HCT116 (cell line): ENCODE data around the gene SHTN1. TPM values are rescaled to one million over a fixed set of nuclear protein-coding genes. Genes with fewer than 3 reads are reported as not detected.

Source experiments
- ATAC-seq: fragments of 200-7000 bp; cut with Tn5 transposase; 2 replicates; pipeline ENCODE4 v1.9.1; 2020; ENCODE audit warnings: mild to moderate bottlenecking, moderate library complexity
- BruUV-seq: library from RNA; stranded (reverse); fragments of 400-500 nt; replicated peaks from 2 replicates; lab custom pipeline; 2021; lab: Mats Ljungman, UMichigan
- CTCF ChIA-PET: fragments of 300-600 bp; sonication (Branson Sonifier 250); formaldehyde crosslinking; loops from one replicate; lab custom pipeline; 2021; ENCODE audit warnings: antibody characterized with exemption; lab: Charles Lee
- POLR2A ChIA-PET: fragments of 300-600, 350-600 bp; sonication (Branson Sonifier 250); formaldehyde crosslinking; loops from one replicate; lab custom pipeline; 2021; ENCODE audit warnings: antibody characterized with exemption; lab: Charles Lee
- RAD21 ChIA-PET, 2 experiments: fragments of 300-600 bp; sonication (Branson Sonifier 250); formaldehyde crosslinking; loops; one replicate each; lab custom pipeline; 2023; ENCODE audit warnings: low total read pairs in 2 of 2; ENCODE audit not compliant: uncharacterized antibody in 2 of 2, unreplicated experiment in 2 of 2, low non-redundant PET in 1 of 2; lab: Charles Lee
- DNase-seq: peaks from one replicate; pipeline ENCODE4 v3.0.0-alpha.2; 2010; ENCODE audit warnings: low read depth, low spot score
- H2AFZ ChIP-seq: fragments of 200-600 bp; shearing (Covaris generic), sonication (generic); 2 replicates; pipeline ENCODE4 v1.6.1; 2017; ENCODE audit warnings: low read depth, mixed run types, mixed read lengths, antibody characterized with exemption, low read length; ENCODE audit not compliant: poor library complexity, severe bottlenecking
- H3K27ac ChIP-seq: 2 replicates; pipeline ENCODE4 v1.5.1; 2012; ENCODE audit warnings: low read depth, low read length
- H3K27me3 ChIP-seq: fragments of 200-600 bp; sonication (generic); 2 replicates; pipeline ENCODE4 v1.6.1; 2016; ENCODE audit warnings: mixed run types, low read length, mixed read lengths; ENCODE audit not compliant: insufficient read depth
- H3K36me3 ChIP-seq, 2 experiments: fragments of 200-500 bp in 1 of 2; fragments of 200-600 bp in 1 of 2; sonication (Bioruptor generic) in 1 of 2; sonication (generic) in 1 of 2; 2 replicates each; pipeline versions ENCODE4 v1.5.1 to v1.6.1; 2014 to 2016; ENCODE audit warnings: low read length in 2 of 2, inconsistent platforms in 1 of 2, mixed read lengths in 1 of 2, mixed run types in 1 of 2; ENCODE audit not compliant: insufficient read depth in 2 of 2, control insufficient read depth in 1 of 2
- H3K4me1 ChIP-seq, 2 experiments: fragments of 200-600 bp in 1 of 2; sonication (generic) in 1 of 2; 2 replicates each; pipeline versions ENCODE4 v1.5.1 to v1.6.1; 2012 to 2017; ENCODE audit warnings: low read length in 2 of 2, inconsistent platforms in 1 of 2, mild to moderate bottlenecking in 1 of 2, mixed read lengths in 1 of 2, mixed run types in 1 of 2, moderate library complexity in 1 of 2; ENCODE audit not compliant: insufficient read depth in 2 of 2, control insufficient read depth in 1 of 2
- H3K4me2 ChIP-seq: fragments of 200-600 bp; sonication (generic); 2 replicates; pipeline ENCODE4 v1.6.1; 2017; ENCODE audit warnings: mixed run types, low read length, mixed read lengths
- H3K4me3 ChIP-seq, 2 experiments: fragments of 200-600 bp in 1 of 2; sonication (generic) in 1 of 2; replicated peaks in 1 of 2; 2 replicates each; pipeline ENCODE4 v1.5.1; 2011 to 2016; ENCODE audit warnings: low read length in 2 of 2, control low read depth in 1 of 2, low read depth in 1 of 2, mild to moderate bottlenecking in 1 of 2, mixed read lengths in 1 of 2, mixed run types in 1 of 2
- H3K79me2 ChIP-seq: fragments of 200-600 bp; sonication (generic); 2 replicates; pipeline ENCODE4 v1.6.1; 2017; ENCODE audit warnings: mild to moderate bottlenecking, mixed run types, low read length, moderate library complexity, mixed read lengths; ENCODE audit not compliant: insufficient read depth
- H3K9ac ChIP-seq: fragments of 200-600 bp; sonication (generic); 2 replicates; pipeline ENCODE4 v1.6.1; 2016; ENCODE audit warnings: low read length, mixed read lengths
- H3K9me2 ChIP-seq: fragments of 200-600 bp; sonication (generic), shearing (Covaris generic); 2 replicates; pipeline ENCODE4 v1.6.1; 2017; ENCODE audit warnings: mixed run types, mild to moderate bottlenecking, moderate library complexity; ENCODE audit not compliant: insufficient read depth
- H3K9me3 ChIP-seq, 2 experiments: fragments of 200-500 bp in 1 of 2; fragments of 200-600 bp in 1 of 2; sonication (Bioruptor generic) in 1 of 2; sonication (generic) in 1 of 2; 2 replicates each; pipeline ENCODE4 v1.6.1; 2014 to 2017; ENCODE audit warnings: low read length in 2 of 2, mixed read lengths in 2 of 2, inconsistent platforms in 1 of 2, low read depth in 1 of 2, mild to moderate bottlenecking in 1 of 2, mixed run types in 1 of 2, moderate library complexity in 1 of 2; ENCODE audit not compliant: control insufficient read depth in 1 of 2, insufficient read depth in 1 of 2
- H4K20me1 ChIP-seq: fragments of 200-600 bp; sonication (generic), shearing (Covaris generic); 2 replicates; pipeline ENCODE4 v1.6.1; 2017; ENCODE audit warnings: mixed run types, mild to moderate bottlenecking, moderate library complexity; ENCODE audit not compliant: insufficient read depth
- CBX3 ChIP-seq: IDR thresholded peaks from 2 replicates; pipeline ENCODE4 v1.6.1; 2012; ENCODE audit warnings: low read depth
- CEBPB ChIP-seq: IDR thresholded peaks from 2 replicates; pipeline ENCODE4 v1.6.1; 2012; ENCODE audit warnings: low read depth
- EGR1 ChIP-seq: IDR thresholded peaks from 2 replicates; pipeline ENCODE4 v1.6.1; 2012; ENCODE audit warnings: low read depth
- ELF1 ChIP-seq: IDR thresholded peaks from 2 replicates; pipeline ENCODE4 v1.6.1; 2012; ENCODE audit warnings: low read depth, borderline replicate concordance
- EZH2 ChIP-seq: fragments of 200-600 bp; sonication (generic); IDR thresholded peaks from 2 replicates; pipeline ENCODE4 v1.6.1; 2017; ENCODE audit warnings: antibody characterized with exemption, mixed run types
- EZH2phosphoT487 ChIP-seq: fragments of 200-600 bp; IDR thresholded peaks from 2 replicates; pipeline ENCODE4 v1.6.1; 2018; ENCODE audit warnings: antibody characterized with exemption, borderline replicate concordance
- FOSL1 ChIP-seq: IDR thresholded peaks from 2 replicates; pipeline ENCODE4 v1.6.1; 2012; ENCODE audit warnings: low read depth
- JUND ChIP-seq: IDR thresholded peaks from 2 replicates; pipeline ENCODE4 v1.6.1; 2012
- MAX ChIP-seq: IDR thresholded peaks from 2 replicates; pipeline ENCODE4 v1.6.1; 2012
- POLR2AphosphoS5 ChIP-seq: IDR thresholded peaks from 2 replicates; pipeline ENCODE4 v1.6.1; 2011; ENCODE audit warnings: mild to moderate bottlenecking, low read depth, low read length, moderate library complexity
- SP1 ChIP-seq: IDR thresholded peaks from 2 replicates; pipeline ENCODE4 v1.6.1; 2012; ENCODE audit warnings: low read depth
- TCF7L2 ChIP-seq: IDR thresholded peaks from 2 replicates; pipeline ENCODE4 v1.7.0; 2011; ENCODE audit warnings: borderline replicate concordance, inconsistent platforms; ENCODE audit not compliant: insufficient read depth, insufficient read length; ENCODE audit errors: extremely low read depth
- YY1 ChIP-seq: IDR thresholded peaks from 2 replicates; pipeline ENCODE4 v1.6.1; 2011; ENCODE audit warnings: low read length, low read depth, moderate library complexity, mild to moderate bottlenecking; ENCODE audit not compliant: insufficient replicate concordance; ENCODE audit errors: extremely low read depth
- ZBTB33 ChIP-seq: IDR thresholded peaks from 2 replicates; pipeline ENCODE4 v1.6.1; 2011; ENCODE audit warnings: mild to moderate bottlenecking, low read length, moderate library complexity; ENCODE audit not compliant: insufficient replicate concordance; ENCODE audit errors: extremely low read depth
- ZFX ChIP-seq: fragments of 450-650 bp; IDR thresholded peaks from 2 replicates; pipeline ENCODE4 v1.6.1; 2017
- ZNF274 ChIP-seq: fragments of 200-500 bp; sonication (Bioruptor generic); IDR thresholded peaks from 2 replicates; pipeline ENCODE4 v1.6.1; 2014; ENCODE audit warnings: mild to moderate bottlenecking, low read depth, low read length, inconsistent platforms
- intact Hi-C: fragments of 100-400 bp; cut with micrococcal nuclease; formaldehyde crosslinking; loops from 2 replicates; pipeline ENCODE4 v1.10.0; 2022
- total RNA-seq: library from RNA; stranded (reverse); gene quantifications from one replicate; pipeline ENCODE4 v1.2.1, GENCODE V29; 2021; ENCODE audit not compliant: unreplicated experiment
- TF ChIP-seq, protein P1 (sequence below), 3 experiments: fragments of 200-600 bp in 1 of 3; sonication (generic) in 1 of 3; IDR thresholded peaks in 2 of 3; conservative IDR thresholded peaks in 1 of 3; 2 replicates each; pipeline ENCODE4 v1.5.1; 2012 to 2017; ENCODE audit warnings: low read depth in 2 of 3, low read length in 2 of 3, antibody characterized with exemption in 1 of 3, borderline replicate concordance in 1 of 3, control low read depth in 1 of 3, mild to moderate bottlenecking in 1 of 3, mixed read lengths in 1 of 3, mixed run types in 1 of 3, moderate library complexity in 1 of 3; ENCODE audit not compliant: insufficient read depth in 1 of 3

SHTN1 gene
- total RNA-seq, 1 experiment from 2014 or later = 64.0 TPM

GRCh38 chr10:116853287-116853686 lies 151.7 kb downstream of the SHTN1 start:
- Histone ChIP-seq H3K9me3 (peaks cover 0 to 7% of the 10 kb centered on the region in 2 experiments; a peak in 1 of 4 replicates), H3K36me3 (no peaks in the 10 kb centered on the region), H3K4me2 (no peak overlapping the region), H2AFZ (no peak overlapping the region), H3K27ac (no peak overlapping the region), H3K79me2 (0 out of 2 replicates have a peak, but pooled peaks cover 5% of the 10 kb centered on the region), H3K4me3 (no peak overlapping the region), H3K9me2 (0 out of 2 replicates have a peak, but pooled peaks cover 4% of the 10 kb centered on the region), H4K20me1 (no peaks in the 10 kb centered on the region), H3K27me3 (no peaks in the 10 kb centered on the region), H3K9ac (no peak overlapping the region), H3K4me1 (peaks cover 8 to 21% of the 10 kb centered on the region in 2 experiments)
- intact Hi-C loops = no loop called here
- DNase-seq = no peak
- BruUV-seq = no TSS peak
- TF ChIP-seq ZFX (no peak), POLR2AphosphoS5 (no peak), CBX3 (no peak), ZNF274 (no peak), FOSL1 (no peak), CEBPB (no peak), MAX (no peak)
- ATAC-seq = no peak
- ChIA-PET RAD21 (no interaction called here), CTCF (no interaction called here), POLR2A (no interaction called here)

- no peak overlapping the region for H3K9ac ChIP-seq
- 0 out of 2 replicates have a peak, but pooled peaks cover 4% of the 10 kb centered on the region for H3K9me2 ChIP-seq
- H3K4me2 ChIP-seq = no peak overlapping the region
- no peak for ATAC-seq
- intact Hi-C loops = no loop called here
- no peak overlapping the region for H3K27ac ChIP-seq
- H3K36me3 ChIP-seq = no peaks in the 10 kb centered on the region
- no peaks in the 10 kb centered on the region; a peak in 1 of 4 replicates for H3K9me3 ChIP-seq
- ChIA-PET RAD21 (no interaction called here), CTCF (no interaction called here), POLR2A (no interaction called here)
- DNase-seq = no peak
- H4K20me1 ChIP-seq = no peaks in the 10 kb centered on the region
- H3K79me2 ChIP-seq = 0 out of 2 replicates have a peak, but pooled peaks cover 11% of the 10 kb centered on the region
- H3K4me3 ChIP-seq = no peak overlapping the region
- H3K27me3 ChIP-seq = no peaks in the 10 kb centered on the region
- BruUV-seq = no TSS peak
- no peak overlapping the region for H2AFZ ChIP-seq
- H3K4me1 ChIP-seq = peaks cover 11 to 24% of the 10 kb centered on the region in 2 experiments
- TF ChIP-seq POLR2AphosphoS5 (no peak), EGR1 (no peak), ELF1 (no peak), SP1 (no peak), ZNF274 (no peak), MAX (no peak), EZH2 (no peak), EZH2phosphoT487 (no peak), JUND (no peak), ZFX (no peak), YY1 (no peak), TCF7L2 (no peak), ZBTB33 (no peak)
- TF ChIP-seq, protein P1, sequence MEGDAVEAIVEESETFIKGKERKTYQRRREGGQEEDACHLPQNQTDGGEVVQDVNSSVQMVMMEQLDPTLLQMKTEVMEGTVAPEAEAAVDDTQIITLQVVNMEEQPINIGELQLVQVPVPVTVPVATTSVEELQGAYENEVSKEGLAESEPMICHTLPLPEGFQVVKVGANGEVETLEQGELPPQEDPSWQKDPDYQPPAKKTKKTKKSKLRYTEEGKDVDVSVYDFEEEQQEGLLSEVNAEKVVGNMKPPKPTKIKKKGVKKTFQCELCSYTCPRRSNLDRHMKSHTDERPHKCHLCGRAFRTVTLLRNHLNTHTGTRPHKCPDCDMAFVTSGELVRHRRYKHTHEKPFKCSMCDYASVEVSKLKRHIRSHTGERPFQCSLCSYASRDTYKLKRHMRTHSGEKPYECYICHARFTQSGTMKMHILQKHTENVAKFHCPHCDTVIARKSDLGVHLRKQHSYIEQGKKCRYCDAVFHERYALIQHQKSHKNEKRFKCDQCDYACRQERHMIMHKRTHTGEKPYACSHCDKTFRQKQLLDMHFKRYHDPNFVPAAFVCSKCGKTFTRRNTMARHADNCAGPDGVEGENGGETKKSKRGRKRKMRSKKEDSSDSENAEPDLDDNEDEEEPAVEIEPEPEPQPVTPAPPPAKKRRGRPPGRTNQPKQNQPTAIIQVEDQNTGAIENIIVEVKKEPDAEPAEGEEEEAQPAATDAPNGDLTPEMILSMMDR (IDR thresholded peaks at IDR 0.05 in 2 of 3, conservative IDR thresholded peaks at IDR 0.05 in 1 of 3; ENCODE audit: borderline replicate concordance in 1 of 3, insufficient read depth in 1 of 3, low read depth in 2 of 3, low read length in 2 of 3) = no peak
These were observed 152.7 kb downstream of the SHTN1 start for GRCh38 chr10:116852246-116852645.
